B cell (primary cell): Measurements from ENCODE around the gene PLAAT4.

ENCODE experiments used
- EZH2 ChIP-seq: IDR thresholded peaks from 2 replicates; pipeline ENCODE4 v1.6.1; 2012; ENCODE audit warnings: borderline replicate concordance, low read depth, mild to moderate bottlenecking, moderate library complexity, low read length; ENCODE audit not compliant: insufficient read depth, poor library complexity, severe bottlenecking
- TF ChIP-seq, protein P1 (sequence below): fragments of 200-600 bp; IDR thresholded peaks from one replicate; pipeline ENCODE4 v1.8.0; 2022; ENCODE audit warnings: antibody characterized with exemption, mild to moderate bottlenecking

GRCh38 chr11:63586451-63587166 is 50.0 kb downstream of the PLAAT4 start:
- TF ChIP-seq, protein P1, sequence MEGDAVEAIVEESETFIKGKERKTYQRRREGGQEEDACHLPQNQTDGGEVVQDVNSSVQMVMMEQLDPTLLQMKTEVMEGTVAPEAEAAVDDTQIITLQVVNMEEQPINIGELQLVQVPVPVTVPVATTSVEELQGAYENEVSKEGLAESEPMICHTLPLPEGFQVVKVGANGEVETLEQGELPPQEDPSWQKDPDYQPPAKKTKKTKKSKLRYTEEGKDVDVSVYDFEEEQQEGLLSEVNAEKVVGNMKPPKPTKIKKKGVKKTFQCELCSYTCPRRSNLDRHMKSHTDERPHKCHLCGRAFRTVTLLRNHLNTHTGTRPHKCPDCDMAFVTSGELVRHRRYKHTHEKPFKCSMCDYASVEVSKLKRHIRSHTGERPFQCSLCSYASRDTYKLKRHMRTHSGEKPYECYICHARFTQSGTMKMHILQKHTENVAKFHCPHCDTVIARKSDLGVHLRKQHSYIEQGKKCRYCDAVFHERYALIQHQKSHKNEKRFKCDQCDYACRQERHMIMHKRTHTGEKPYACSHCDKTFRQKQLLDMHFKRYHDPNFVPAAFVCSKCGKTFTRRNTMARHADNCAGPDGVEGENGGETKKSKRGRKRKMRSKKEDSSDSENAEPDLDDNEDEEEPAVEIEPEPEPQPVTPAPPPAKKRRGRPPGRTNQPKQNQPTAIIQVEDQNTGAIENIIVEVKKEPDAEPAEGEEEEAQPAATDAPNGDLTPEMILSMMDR = no peak
- TF ChIP-seq EZH2 = no peak
